GM19397 (cell line): ENCODE measurements around the gene PDE6C.

Experiments
- ATAC-seq: cut with Tn5 transposase; IDR thresholded peaks from one replicate; pipeline ENCODE4 v1.9.1; 2021; ENCODE audit warnings: mild to moderate bottlenecking, moderate library complexity; ENCODE audit not compliant: unreplicated experiment

PDE6C gene

GRCh38 chr10:93593749-93594148 is 18.6 kb upstream of the PDE6C start:
- ATAC-seq, result no peak

- ATAC-seq, result no peak
Measured at GRCh38 chr10:93594518-93594917, 17.8 kb upstream of the PDE6C start.

- ATAC-seq, result no peak
Measured at GRCh38 chr10:93595378-93596161, 16.8 kb upstream of the PDE6C start.

GRCh38 chr10:93596539-93596938 is 15.8 kb upstream of the PDE6C start:
- ATAC-seq, result no peak

DNA sequence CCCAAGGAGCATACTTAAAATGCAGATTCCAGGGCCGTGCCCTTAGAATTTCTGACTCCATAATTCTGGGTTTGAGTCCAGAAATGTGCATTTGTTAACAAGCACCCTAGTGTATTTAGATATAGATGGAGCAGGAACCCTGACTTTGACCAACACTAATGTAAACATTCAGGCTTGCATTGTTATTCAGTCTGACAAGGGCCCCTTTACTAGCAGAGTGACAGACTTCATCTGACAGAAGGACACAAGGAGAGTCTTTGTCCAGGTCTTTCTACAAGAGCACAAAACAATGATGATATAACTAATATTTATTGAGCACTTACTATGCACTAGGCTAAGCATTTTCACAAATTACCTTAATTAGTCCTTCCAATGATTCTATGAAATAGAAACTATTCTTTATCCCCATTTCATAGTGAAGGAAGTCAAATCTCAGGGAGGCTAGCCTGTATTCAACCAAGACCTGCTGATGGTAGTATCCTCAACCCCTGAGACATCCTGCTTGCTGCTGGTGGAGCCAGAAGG is 15.2 kb upstream of the PDE6C start:
- ATAC-seq, result no peak

DNA sequence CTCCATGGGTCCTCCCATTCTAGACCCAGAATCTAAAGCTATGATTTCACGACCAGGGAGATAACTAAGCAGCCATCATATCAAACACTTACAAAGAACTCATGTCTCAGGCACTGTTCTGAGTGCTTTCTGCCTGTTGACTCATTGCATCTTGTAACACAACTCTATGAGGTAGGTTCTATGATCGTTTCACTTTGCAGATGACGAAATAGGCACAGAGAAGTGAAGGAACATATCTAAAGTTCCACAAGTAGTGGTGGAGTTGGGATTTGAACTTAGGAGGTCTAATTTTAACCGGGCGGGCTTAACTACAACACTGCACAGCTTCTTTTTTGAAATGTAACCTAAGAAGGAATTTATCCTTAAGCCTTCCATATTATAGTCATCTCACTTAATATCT is 14.2 kb upstream of the PDE6C start:
- ATAC-seq, result no peak

GRCh38 chr10:93599335-93599734 is 13.0 kb upstream of the PDE6C start:
- no peak for ATAC-seq

DNA sequence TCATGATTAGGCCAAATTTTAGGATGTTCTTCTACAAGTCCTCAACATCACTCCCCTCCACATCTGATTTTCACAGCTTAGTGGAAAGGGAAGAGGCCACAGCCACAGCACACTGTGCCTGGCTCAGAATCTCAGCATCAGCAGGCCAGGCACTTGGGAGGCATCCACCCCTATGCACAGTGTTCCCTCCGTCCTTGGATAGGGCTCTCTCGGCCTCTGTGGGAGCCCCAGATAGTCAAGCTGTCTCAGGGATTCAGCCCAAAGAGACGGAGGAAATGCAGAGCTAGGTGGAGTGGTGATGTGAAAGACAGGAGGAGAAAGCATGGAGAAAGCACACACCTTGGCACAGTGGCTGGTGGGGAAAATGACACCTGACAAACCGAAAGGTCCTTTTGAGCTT is 12.6 kb upstream of the PDE6C start:
- ATAC-seq, result no peak

DNA sequence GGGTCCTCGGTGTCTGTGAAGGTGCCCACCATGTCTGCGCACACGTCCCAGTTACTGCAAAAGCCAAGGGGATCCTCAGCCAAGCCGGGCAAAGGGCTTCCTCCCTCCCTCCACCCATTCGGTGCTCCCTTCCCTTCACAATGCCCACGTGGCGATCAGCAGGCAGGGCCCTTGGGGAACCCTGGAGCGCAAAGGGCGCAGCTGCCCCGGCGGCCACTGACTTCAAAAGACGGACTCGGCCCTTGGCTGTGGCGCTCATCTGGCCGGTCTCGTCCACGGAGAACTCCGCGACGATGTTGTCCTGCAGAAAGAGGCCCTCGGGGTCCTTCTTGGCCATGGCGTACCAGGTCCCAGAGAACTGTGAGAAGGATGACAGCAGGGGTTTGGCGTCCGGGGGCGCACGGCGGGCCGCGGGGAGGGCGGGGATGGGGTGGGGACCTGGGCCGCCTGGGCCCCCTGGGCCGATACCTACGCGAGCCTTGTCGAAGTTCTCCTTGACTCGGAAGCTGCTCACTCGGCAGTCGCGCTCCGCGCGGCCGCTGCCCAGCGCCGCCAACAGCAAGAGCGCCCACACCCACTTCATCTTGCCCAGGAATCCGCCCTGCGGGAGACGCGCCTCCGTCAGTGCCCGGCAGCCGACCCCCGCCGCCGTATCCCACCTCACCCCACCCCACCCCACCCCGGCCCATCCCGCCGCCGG is 11.7 kb upstream of the PDE6C start:
- no peak for ATAC-seq

GRCh38 chr10:93601146-93601773 is 11.1 kb upstream of the PDE6C start, which contains the start of gene RBP4:
TSS of gene RBP4 (minus strand) at chr10:93601235. CDS start at chr10:93601028, 207 bp downstream.
- ATAC-seq, result no peak

GRCh38 chr10:93601774-93602162 is 10.6 kb upstream of the PDE6C start:
- no peak for ATAC-seq

DNA sequence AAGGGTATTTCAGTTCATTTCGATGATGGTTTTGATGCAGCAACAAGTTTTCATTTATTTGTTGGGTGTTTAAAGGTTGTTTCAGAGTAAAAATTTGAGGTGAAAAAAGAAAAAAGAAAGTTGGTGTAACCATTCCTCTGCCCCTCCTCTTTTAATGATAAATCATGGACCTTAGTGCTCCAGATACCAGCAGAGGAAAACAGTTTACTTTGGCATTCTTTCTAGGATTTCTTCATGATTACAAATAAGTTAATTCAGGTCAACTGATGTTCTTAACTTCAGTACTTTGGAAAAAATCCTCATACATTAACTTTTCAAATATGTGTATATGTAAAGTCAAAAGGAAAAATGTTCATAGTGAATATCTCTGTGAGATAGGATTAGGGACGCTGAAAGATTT is 9.3 kb upstream of the PDE6C start:
- ATAC-seq, result no peak

DNA sequence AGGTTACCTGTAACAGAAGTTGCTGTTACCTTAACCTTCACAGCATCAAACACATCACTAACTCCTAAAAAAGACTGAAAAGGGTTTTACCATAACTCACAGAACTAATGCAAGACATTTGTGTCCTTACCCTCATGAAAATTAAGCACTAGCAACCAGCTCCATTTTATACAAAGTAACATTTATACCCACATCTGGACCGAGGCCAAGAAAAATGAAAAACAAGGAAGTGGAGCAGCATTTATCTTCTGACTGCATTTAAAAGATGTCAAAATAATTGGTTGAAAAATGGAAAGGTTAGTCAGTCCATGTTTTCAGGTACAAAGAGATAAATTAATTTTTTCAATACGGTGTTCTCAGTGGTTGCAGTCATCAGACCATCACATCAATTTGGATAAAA is 8.2 kb upstream of the PDE6C start:
- no peak for ATAC-seq

DNA sequence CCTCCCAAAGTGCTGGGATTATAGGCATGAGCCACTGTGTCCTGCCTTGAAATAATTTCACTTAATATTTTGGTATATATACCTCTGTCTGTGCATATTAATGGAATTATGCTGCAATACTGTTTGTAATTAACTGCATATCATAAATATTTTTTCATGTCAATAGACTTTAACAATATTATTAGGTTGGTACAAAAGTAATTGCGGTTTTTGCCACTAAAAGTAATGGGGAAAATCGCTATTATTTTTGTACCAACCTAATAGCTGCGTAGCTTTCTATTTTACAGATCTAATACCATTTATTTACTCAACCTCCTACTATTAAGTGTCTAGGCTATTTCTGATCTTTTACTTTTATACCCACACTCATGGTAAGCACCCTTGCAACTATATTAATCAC is 3.9 kb upstream of the PDE6C start:
- ATAC-seq, result no peak

- ATAC-seq, result no peak
Measured at GRCh38 chr10:93613126-93613525, 789 bp downstream of the PDE6C start.

GRCh38 chr10:93614101-93614825 is 1.9 kb downstream of the PDE6C start:
- no peak for ATAC-seq

DNA sequence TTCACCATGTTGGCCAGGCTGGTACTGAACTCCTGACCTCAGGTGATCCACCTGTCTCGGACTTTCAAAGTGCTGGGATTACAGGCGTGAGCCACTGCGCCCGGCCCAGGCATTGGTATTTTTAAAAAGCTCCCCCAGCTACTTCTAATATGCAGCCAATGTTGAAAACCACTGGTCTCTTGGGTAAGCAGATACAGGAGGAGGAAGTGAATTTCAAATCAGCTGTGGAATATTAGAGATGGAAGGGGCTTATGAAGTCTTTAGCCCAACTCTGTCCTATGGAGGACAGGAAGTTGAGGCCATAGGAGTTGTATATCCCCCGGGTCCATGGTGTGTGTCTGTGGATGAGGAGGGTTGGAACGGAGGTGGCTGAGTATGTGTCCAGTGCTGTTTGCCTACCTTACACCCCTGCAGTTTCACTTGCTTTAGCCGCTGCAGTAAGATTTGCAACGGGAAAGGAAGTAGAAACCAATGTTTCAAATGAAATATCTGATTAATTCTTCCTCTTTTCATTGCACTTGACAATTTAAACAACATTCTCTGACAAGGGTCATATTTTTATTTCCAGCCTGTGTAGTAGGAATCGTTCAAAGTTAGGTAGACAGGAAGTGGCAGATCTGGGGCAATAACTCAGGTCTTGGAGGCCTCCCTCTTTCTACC is 3.4 kb downstream of the PDE6C start:
- ATAC-seq, result no peak

- no peak for ATAC-seq
Measured at GRCh38 chr10:93620925-93621324, 8.6 kb downstream of the PDE6C start.

DNA sequence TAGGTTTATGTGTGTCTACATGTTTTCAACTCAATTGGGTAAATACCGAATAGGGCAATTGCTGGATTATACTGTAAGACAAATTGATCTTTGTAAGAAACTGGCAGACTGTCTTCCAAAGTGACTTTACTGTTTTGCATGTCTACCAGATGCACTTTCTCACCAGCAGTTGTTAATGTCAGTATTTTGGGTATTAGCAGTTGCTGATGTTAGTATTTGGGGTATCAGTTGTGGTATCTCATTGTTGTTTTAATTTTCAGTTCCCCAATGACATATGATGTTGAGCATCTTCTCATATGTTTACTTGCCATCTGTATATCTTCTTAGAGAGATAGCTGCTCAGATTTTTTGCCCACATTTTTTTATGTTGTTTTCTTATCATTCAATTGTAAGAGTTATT is 10.6 kb downstream of the PDE6C start:
- no peak for ATAC-seq

GRCh38 chr10:93628858-93629257 is 16.5 kb downstream of the PDE6C start:
- no peak for ATAC-seq
